Trophoblast cell (in vitro differentiated cells and primary cell): Measurements from ENCODE around the gene EEFSEC.
"Not testable (repeated sequence)": the region's sequence is repeated elsewhere in the genome, so short reads cannot be mapped to it uniquely, and the experiment has no call there.

Source experiments
- DNase-seq, 2 donors: peaks; one replicate each; pipeline ENCODE4 v3.0.0-alpha.2; 2016
- H2AFZ ChIP-seq: 2 replicates; pipeline ENCODE4 v1.6.1; 2013; ENCODE audit warnings: low read length, moderate library complexity, mild to moderate bottlenecking; ENCODE audit not compliant: insufficient read depth, poor library complexity
- H2AK5ac ChIP-seq: 2 replicates; pipeline ENCODE4 v1.6.1; 2013; ENCODE audit warnings: mild to moderate bottlenecking, low read length
- H2BK120ac ChIP-seq: 2 replicates; pipeline ENCODE4 v1.6.1; 2013; ENCODE audit warnings: low read length, mild to moderate bottlenecking, moderate library complexity; ENCODE audit not compliant: insufficient read depth, poor library complexity
- H2BK12ac ChIP-seq: 2 replicates; pipeline ENCODE4 v1.6.1; 2013; ENCODE audit warnings: mild to moderate bottlenecking, low read length, moderate library complexity
- H2BK5ac ChIP-seq: 2 replicates; pipeline ENCODE4 v1.6.1; 2013; ENCODE audit warnings: low read length, low read depth, moderate library complexity, mild to moderate bottlenecking; ENCODE audit not compliant: poor library complexity
- H3K14ac ChIP-seq: 2 replicates; pipeline ENCODE4 v1.6.1; 2013; ENCODE audit warnings: mild to moderate bottlenecking, low read length
- H3K18ac ChIP-seq: 2 replicates; pipeline ENCODE4 v1.6.1; 2013; ENCODE audit warnings: mild to moderate bottlenecking, low read length
- H3K23ac ChIP-seq: 2 replicates; pipeline ENCODE4 v1.6.1; 2013; ENCODE audit warnings: low read length
- H3K27ac ChIP-seq: 2 replicates; pipeline ENCODE4 v1.5.1; 2013; ENCODE audit warnings: low read depth, mild to moderate bottlenecking, inconsistent platforms, low read length, moderate library complexity
- H3K27me3 ChIP-seq: 2 replicates; pipeline ENCODE4 v1.6.1; 2013; ENCODE audit warnings: inconsistent platforms, mild to moderate bottlenecking, low read length, moderate library complexity; ENCODE audit not compliant: insufficient read depth
- H3K36me3 ChIP-seq, 2 experiments: 1 replicate in 1 of 2; 2 replicates in 1 of 2; pipeline ENCODE4 v1.6.1; 2013; ENCODE audit warnings: low read length in 2 of 2, mild to moderate bottlenecking in 2 of 2, moderate library complexity in 1 of 2; ENCODE audit not compliant: insufficient read depth in 2 of 2, control insufficient read depth in 1 of 2
- H3K4ac ChIP-seq: 2 replicates; pipeline ENCODE4 v1.6.1; 2013; ENCODE audit warnings: low read depth, mild to moderate bottlenecking, low read length, moderate library complexity
- H3K4me1 ChIP-seq, 2 experiments: 1 replicate in 1 of 2; 2 replicates in 1 of 2; pipeline ENCODE4 v1.6.1; 2013; ENCODE audit warnings: low read length in 2 of 2, mild to moderate bottlenecking in 2 of 2, moderate library complexity in 1 of 2; ENCODE audit not compliant: insufficient read depth in 2 of 2, control insufficient read depth in 1 of 2
- H3K4me2 ChIP-seq: 2 replicates; pipeline ENCODE4 v1.6.1; 2013; ENCODE audit warnings: inconsistent platforms, mild to moderate bottlenecking, low read length, moderate library complexity
- H3K4me3 ChIP-seq: 2 replicates; pipeline ENCODE4 v1.5.1; 2013; ENCODE audit warnings: mild to moderate bottlenecking, low read depth, low read length, inconsistent platforms
- H3K79me1 ChIP-seq: one replicate; pipeline ENCODE4 v1.6.1; 2013; ENCODE audit warnings: low read length
- H3K79me2 ChIP-seq: 2 replicates; pipeline ENCODE4 v1.6.1; 2013; ENCODE audit warnings: low read length, mild to moderate bottlenecking; ENCODE audit not compliant: control insufficient read depth, insufficient read depth, poor library complexity
- H3K9ac ChIP-seq: 2 replicates; pipeline ENCODE4 v1.6.1; 2013; ENCODE audit warnings: mild to moderate bottlenecking, low read length
- H3K9me3 ChIP-seq: 2 replicates; pipeline ENCODE4 v1.6.1; 2013; ENCODE audit warnings: low read depth, mild to moderate bottlenecking, control low read depth, inconsistent platforms, low read length; ENCODE audit not compliant: insufficient read depth
- H4K12ac ChIP-seq: 2 replicates; pipeline ENCODE4 v1.6.1; 2013; ENCODE audit warnings: low read depth, mild to moderate bottlenecking, low read length, moderate library complexity
- H4K8ac ChIP-seq: 2 replicates; pipeline ENCODE4 v1.6.1; 2013; ENCODE audit warnings: low read depth, mild to moderate bottlenecking, low read length, moderate library complexity
- H4K91ac ChIP-seq: one replicate; pipeline ENCODE4 v1.6.1; 2013; ENCODE audit warnings: low read depth, mild to moderate bottlenecking, low read length, moderate library complexity
- WGBS: extraction: QIAGEN DNeasy Blood & Tissue Kit; methylation state at CpG from one replicate; pipeline ENCODE4 v1.1.7; 2013; ENCODE audit warnings: missing lambda C conversion rate; ENCODE audit not compliant: insufficient read length, insufficient coverage; ENCODE audit errors: extremely low coverage; 5-methylcytosine and 5-hydroxymethylcytosine counted together

Gene EEFSEC

DNA sequence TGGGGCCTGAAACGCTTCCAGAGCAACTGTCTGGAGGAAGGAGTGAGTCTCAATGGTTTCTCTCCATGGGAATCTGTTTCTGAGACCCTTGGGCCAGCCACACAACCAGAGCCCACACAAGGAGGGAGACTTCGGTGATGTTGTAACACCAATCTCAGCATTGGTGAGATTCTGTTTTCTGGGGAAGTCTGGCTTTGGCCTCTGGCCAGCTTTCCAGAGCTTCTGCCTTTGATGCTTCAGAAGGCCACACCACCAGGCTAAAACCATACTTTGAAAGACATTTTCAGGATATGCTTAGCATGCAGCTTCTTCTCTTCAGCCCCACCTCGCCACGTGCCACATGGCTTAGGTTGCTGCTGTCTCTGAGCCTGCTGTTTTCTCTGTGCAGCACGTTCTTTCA lies 3.6 kb upstream of the EEFSEC start:
- peaks cover 4% of the 10 kb centered on the region for H3K9me3 ChIP-seq
- no peak overlapping the region for H2BK120ac ChIP-seq
- H2AFZ ChIP-seq, result no peak overlapping the region
- no peak overlapping the region for H3K23ac ChIP-seq
- H3K27ac ChIP-seq, result no peak overlapping the region
- H3K4ac ChIP-seq, result no peak overlapping the region
- H3K79me2 ChIP-seq, result no peaks in the 10 kb centered on the region
- H4K12ac ChIP-seq, result no peak overlapping the region
- no peak overlapping the region for H2AK5ac ChIP-seq
- no peak overlapping the region for H4K8ac ChIP-seq
- no peak for DNase-seq
- H3K36me3 ChIP-seq, result no peaks in the 10 kb centered on the region
- H3K4me2 ChIP-seq, result no peak overlapping the region
- H3K27me3 ChIP-seq, result no peaks in the 10 kb centered on the region
- no CpG with 5 or more reads among the region's 5 CpGs for WGBS
- H3K4me1 ChIP-seq, result no peaks in the 10 kb centered on the region
- H4K91ac ChIP-seq, result no peak overlapping the region
- no peak overlapping the region for H3K9ac ChIP-seq
- no peak overlapping the region for H2BK12ac ChIP-seq
- no peak overlapping the region for H3K18ac ChIP-seq
- no peak overlapping the region for H2BK5ac ChIP-seq
- H3K4me3 ChIP-seq, result no peak overlapping the region
- H3K79me1 ChIP-seq, result peaks cover 5% of the 10 kb centered on the region
- no peak overlapping the region for H3K14ac ChIP-seq

DNA sequence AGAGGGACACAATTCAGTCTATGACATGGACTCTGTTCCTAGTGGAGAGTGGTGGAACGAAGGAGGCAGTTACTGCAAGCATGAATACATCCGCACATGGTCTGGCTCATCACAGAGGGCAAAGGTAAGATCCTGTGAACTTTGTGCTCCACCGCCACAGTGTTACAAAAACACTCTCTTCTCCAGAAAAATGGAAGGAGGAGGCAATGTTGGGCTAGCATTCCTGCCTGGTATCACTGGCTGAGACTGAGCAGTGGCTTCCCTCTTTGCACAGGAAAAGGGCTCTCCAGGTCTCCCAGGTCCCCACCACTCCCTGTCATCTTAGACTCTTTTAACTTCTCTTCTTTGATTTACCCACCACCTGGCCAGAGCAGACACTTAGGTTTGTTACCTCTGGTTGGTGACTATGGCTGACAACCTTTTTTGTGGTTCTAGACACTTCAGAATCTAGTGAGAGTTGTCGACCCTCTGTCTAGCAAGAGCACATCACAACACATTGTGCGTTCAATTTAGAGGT lies 1.5 kb upstream of the EEFSEC start:
- H3K36me3 ChIP-seq, result no peaks in the 10 kb centered on the region
- no peak overlapping the region for H3K4me2 ChIP-seq
- H4K91ac ChIP-seq, result no peak overlapping the region
- H2AK5ac ChIP-seq, result no peak overlapping the region
- H2AFZ ChIP-seq, result peak overlapping the region; percentile 10
- no CpG with 5 or more reads among the region's 5 CpGs for WGBS
- H2BK120ac ChIP-seq, result no peak overlapping the region
- H4K12ac ChIP-seq, result no peak overlapping the region
- H3K23ac ChIP-seq, result no peak overlapping the region
- H3K14ac ChIP-seq, result no peak overlapping the region
- H3K79me2 ChIP-seq, result no peaks in the 10 kb centered on the region
- no peak overlapping the region for H3K4me3 ChIP-seq
- H3K18ac ChIP-seq, result no peak overlapping the region
- no peak overlapping the region for H2BK12ac ChIP-seq
- H3K9ac ChIP-seq, result no peak overlapping the region
- no peak overlapping the region for H2BK5ac ChIP-seq
- no peak overlapping the region for H3K27ac ChIP-seq
- no peak for DNase-seq
- H3K27me3 ChIP-seq, result no peaks in the 10 kb centered on the region
- no peak overlapping the region for H3K4ac ChIP-seq
- peaks cover 5% of the 10 kb centered on the region for H3K79me1 ChIP-seq
- no peaks in the 10 kb centered on the region for H3K4me1 ChIP-seq
- H4K8ac ChIP-seq, result no peak overlapping the region
- H3K9me3 ChIP-seq, result no peaks in the 10 kb centered on the region

DNA sequence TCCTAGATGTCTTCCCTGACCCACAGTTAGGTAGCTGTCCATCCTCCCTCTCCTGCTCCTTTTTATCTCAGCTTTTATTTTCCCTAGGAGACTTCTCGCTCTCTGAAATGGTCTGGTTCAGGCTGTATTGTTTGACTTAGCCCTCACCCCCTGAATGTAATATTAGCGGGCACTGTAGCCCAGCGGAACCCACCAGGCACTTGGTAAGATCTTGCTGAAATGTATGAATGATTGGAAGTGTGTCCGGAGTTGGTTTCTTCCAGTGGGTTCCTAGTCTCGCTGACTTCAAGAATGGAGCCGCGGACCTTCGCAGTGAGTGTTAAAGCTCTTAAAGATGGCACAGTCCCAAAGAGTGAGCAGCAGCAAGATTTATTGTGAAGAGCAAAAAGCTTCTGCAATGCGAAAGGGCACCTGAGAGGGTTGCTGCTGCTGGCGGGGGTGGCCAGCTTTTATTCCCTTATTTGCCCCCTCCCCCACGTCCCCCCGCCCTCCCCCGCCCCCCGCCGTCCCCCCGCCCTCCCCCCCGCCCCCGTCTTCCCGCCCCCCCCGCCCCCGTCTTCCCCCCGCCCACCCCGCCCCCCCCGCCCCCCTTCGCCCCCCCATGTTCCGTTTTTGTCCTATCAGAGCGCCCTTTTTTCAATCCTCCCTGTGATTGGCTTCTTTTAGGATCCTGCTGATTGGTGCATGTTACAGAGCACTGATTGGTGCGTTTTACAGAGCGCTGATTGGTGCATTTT lies 694 bp upstream of the EEFSEC start:
- Histone ChIP-seq H3K9ac (no peak overlapping the region), H2AK5ac (no peak overlapping the region), H2BK5ac (no peak overlapping the region), H3K27ac (no peak overlapping the region), H3K79me1 (peaks cover 5% of the 10 kb centered on the region), H3K14ac (no peak overlapping the region), H4K12ac (no peak overlapping the region), H3K4me3 (no peak overlapping the region), H3K9me3 (no peaks in the 10 kb centered on the region), H4K8ac (peak overlapping the region; percentile 93), H2BK120ac (no peak overlapping the region), H3K79me2 (no peaks in the 10 kb centered on the region), H3K4me2 (peak overlapping the region; percentile 69), H3K23ac (no peak overlapping the region), H2BK12ac (no peak overlapping the region), H3K4ac (no peak overlapping the region), H3K18ac (no peak overlapping the region), H2AFZ (no peak overlapping the region), H4K91ac (no peak overlapping the region), H3K36me3 (no peaks in the 10 kb centered on the region), H3K4me1 (no peaks in the 10 kb centered on the region), H3K27me3 (no peaks in the 10 kb centered on the region)
- DNase-seq, result no peak
- WGBS, result no CpG with 5 or more reads among the region's 29 CpGs

DNA sequence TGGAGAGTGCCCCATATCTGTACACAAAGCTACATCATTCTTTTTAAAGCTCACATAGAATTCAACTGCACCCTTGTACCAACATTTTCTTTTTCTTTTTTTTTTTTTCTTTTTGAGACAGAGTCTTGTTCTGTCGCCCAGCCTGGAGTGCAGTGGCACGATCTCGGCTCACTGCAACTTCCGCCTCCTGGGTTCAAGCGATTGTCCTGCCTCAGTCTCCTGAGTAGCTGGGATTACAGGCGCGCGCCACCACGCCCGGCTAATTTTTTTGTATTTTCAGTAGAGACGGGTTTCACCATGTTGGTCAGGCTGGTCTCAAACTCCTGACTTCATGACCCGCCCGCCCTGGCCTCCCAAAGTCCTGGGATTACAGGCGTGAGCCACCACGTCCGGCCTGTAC lies 1.1 kb downstream of the EEFSEC start:
- H3K4me1 ChIP-seq, H2BK5ac ChIP-seq, H3K27me3 ChIP-seq, H2BK12ac ChIP-seq, H3K4me3 ChIP-seq, H3K18ac ChIP-seq, H2AK5ac ChIP-seq, H3K79me1 ChIP-seq, H4K91ac ChIP-seq, DNase-seq, H3K36me3 ChIP-seq, H3K23ac ChIP-seq, H3K9ac ChIP-seq, H2AFZ ChIP-seq, H3K14ac ChIP-seq, H3K27ac ChIP-seq, H3K79me2 ChIP-seq, H4K8ac ChIP-seq, H4K12ac ChIP-seq, H3K4ac ChIP-seq, H2BK120ac ChIP-seq, H3K9me3 ChIP-seq: not testable (repeated sequence)
- no CpG with 5 or more reads among the region's 16 CpGs for WGBS
- peak overlapping the region; percentile 69 for H3K4me2 ChIP-seq
